ENCODE measurements around the gene TRERF1. TPM values are rescaled to one million over a fixed set of nuclear protein-coding genes. Genes with fewer than 3 reads are reported as not detected.

The TRERF1 gene
- polyA plus RNA-seq, 1 of the 3 experiments (the other 2 are of a cell fraction), result 3.6 TPM

GRCh38 chr6:42190554-42191183, 261.1 kb downstream of the TRERF1 start:
- H3K36me3 ChIP-seq (replicated peaks in 1 of 2; ENCODE audit: control insufficient read depth in 1 of 2, insufficient read depth in 2 of 2, low read length in 1 of 2), result no peaks in the 10 kb centered on the region
- H3K79me2 ChIP-seq (ENCODE audit: insufficient read depth), result no peaks in the 10 kb centered on the region
- H3K27me3 ChIP-seq (ENCODE audit: insufficient read depth), result no peaks in the 10 kb centered on the region
- 29% methylated on average over 5 of the region's 5 CpGs for WGBS (ENCODE audit: low lambda C conversion rate)
- H4K20me1 ChIP-seq (ENCODE audit: insufficient read depth), result no peaks in the 10 kb centered on the region
- POLR2A ChIA-PET, result no interaction called here
- no peak overlapping the region for H3K4me2 ChIP-seq
- H3K4me3 ChIP-seq (ENCODE audit: low read depth in 2 of 2, low read length in 1 of 2), result no peak overlapping the region
- H3K9ac ChIP-seq, result peak overlapping the region; percentile 27; the same call in 1 of the 2 replicates
- H3F3A ChIP-seq (replicated peaks; ENCODE audit: insufficient read depth), result peaks cover 23% of the 10 kb centered on the region
- H3K9me3 ChIP-seq, result no peaks in the 10 kb centered on the region
- no peaks in the 10 kb centered on the region for H3K9me2 ChIP-seq
- H2AFZ ChIP-seq (ENCODE audit: low read depth), result no peak overlapping the region
- CTCF ChIA-PET, result interaction anchor here (1.3 to 1.5 kb wide), 3 partner anchors 13 to 146 kb away, joined by 3 to 4 read pairs (median 3); no protein-coding TSS in a partner anchor
- no peak for DNase-seq
- peaks cover 5 to 10% of the 10 kb centered on the region in 2 experiments; a peak in 2 of 4 replicates for H3K4me1 ChIP-seq (ENCODE audit: control insufficient read depth in 1 of 2, insufficient read depth in 2 of 2, low read depth in 1 of 2, low read length in 1 of 2)
- peak overlapping the region; percentile 29 to 71; a peak in 3 of 4 replicates for H3K27ac ChIP-seq (ENCODE audit: low read depth in 2 of 2, low read length in 1 of 2)
- TF ChIP-seq USF2 (IDR thresholded peaks at IDR 0.05; ENCODE audit: borderline replicate concordance, low read depth, low read length), result no peak
- peak; percentile 88 for TF ChIP-seq POLR2AphosphoS5 (IDR thresholded peaks at IDR 0.05; ENCODE audit: low read depth, low read length)
- TF ChIP-seq FOXM1 (IDR thresholded peaks at IDR 0.05; ENCODE audit: low read depth), result peak; percentile 76; the same call in 1 of the 2 replicates
- TF ChIP-seq MEF2A (IDR thresholded peaks at IDR 0.05; ENCODE audit: borderline replicate concordance, low read depth), result no peak
- no peak for TF ChIP-seq EZH2phosphoT487 (IDR thresholded peaks at IDR 0.05; ENCODE audit: borderline replicate concordance, low read depth)
- TF ChIP-seq GABPA (IDR thresholded peaks at IDR 0.05; ENCODE audit: low read depth), result no peak
- 0 out of 2 replicates have a peak, but pooled peaks have one; percentile 50 for TF ChIP-seq RXRA (IDR thresholded peaks at IDR 0.05; ENCODE audit: borderline replicate concordance, low read depth)
- TF ChIP-seq NFIC (IDR thresholded peaks at IDR 0.05; ENCODE audit: borderline replicate concordance), result peak; percentile 83
- TF ChIP-seq ZBTB33 (IDR thresholded peaks at IDR 0.05; ENCODE audit: borderline replicate concordance, low read depth), result 0 out of 2 replicates have a peak, but pooled peaks have one; percentile 31
- no peak for TF ChIP-seq NRF1 (IDR thresholded peaks at IDR 0.05; ENCODE audit: low read depth, low read length)
- peak; percentile 64 for TF ChIP-seq ELF1 (IDR thresholded peaks at IDR 0.05)
- peak; percentile 77 for TF ChIP-seq TEAD4 (IDR thresholded peaks at IDR 0.05; ENCODE audit: borderline replicate concordance, insufficient read depth)
- no peak for TF ChIP-seq REST (IDR thresholded peaks at IDR 0.05; ENCODE audit: low read depth, low read length)
- TF ChIP-seq MAX (IDR thresholded peaks at IDR 0.05; ENCODE audit: low read depth), result peak; percentile 50; the same call in 1 of the 2 replicates
- TF ChIP-seq RFX5 (IDR thresholded peaks at IDR 0.05; ENCODE audit: low read length), result no peak
- TF ChIP-seq SMC3 (IDR thresholded peaks at IDR 0.05; ENCODE audit: low read depth, low read length), result no peak
- peak; percentile 87 for TF ChIP-seq JUND (IDR thresholded peaks at IDR 0.05)
- TF ChIP-seq CTCF (IDR thresholded peaks at IDR 0.05), result no peak
- TF ChIP-seq IRF3 (IDR thresholded peaks at IDR 0.05; ENCODE audit: low read depth, low read length), result no peak
- peak; percentile 98 for TF ChIP-seq PBX3 (IDR thresholded peaks at IDR 0.05)
- TF ChIP-seq CHD2 (IDR thresholded peaks at IDR 0.05; ENCODE audit: low read length, partially characterized antibody), result no peak
- TF ChIP-seq TCF12 (IDR thresholded peaks at IDR 0.05), result peak; percentile 97

All from SK-N-SH (cell line).